ENCODE data around the gene FGD5. TPM values are rescaled to one million over a fixed set of nuclear protein-coding genes. Genes with fewer than 3 reads are reported as not detected.

Gene FGD5
- total RNA-seq, 1 donor from 2014 or later: not detected

DNA sequence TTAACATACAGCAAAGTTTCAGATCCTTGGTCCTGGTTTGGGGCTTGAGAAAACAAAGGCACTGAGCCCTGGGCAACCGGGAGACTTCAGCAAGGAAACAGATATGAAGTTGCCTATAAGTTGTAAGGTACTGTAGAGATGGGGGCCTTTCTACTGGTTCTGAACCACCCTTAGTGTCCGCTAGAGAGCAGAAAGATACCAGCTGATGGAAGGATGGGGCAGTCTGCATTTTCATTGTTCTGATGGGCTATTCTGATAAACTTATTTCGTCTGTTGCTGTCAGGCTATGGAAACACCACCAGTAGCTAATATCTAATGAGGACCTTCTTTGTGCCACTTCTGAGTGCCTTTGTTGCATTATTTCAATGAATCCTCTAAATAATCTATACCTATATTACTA lies 38.7 kb downstream of the FGD5 start:
- Histone ChIP-seq H3K4me3 (ENCODE audit: low read depth, low read length) (no peak overlapping the region), H3K27me3 (ENCODE audit: control insufficient read depth, insufficient read depth, low read length) (peaks cover 5% of the 10 kb centered on the region), H3K36me3 (ENCODE audit: control insufficient read depth, insufficient read depth, low read length) (no peaks in the 10 kb centered on the region)
- FAIRE-seq (no peak), DNase-seq (ENCODE audit: low read depth) (no peak)
- TF ChIP-seq, protein P1, sequence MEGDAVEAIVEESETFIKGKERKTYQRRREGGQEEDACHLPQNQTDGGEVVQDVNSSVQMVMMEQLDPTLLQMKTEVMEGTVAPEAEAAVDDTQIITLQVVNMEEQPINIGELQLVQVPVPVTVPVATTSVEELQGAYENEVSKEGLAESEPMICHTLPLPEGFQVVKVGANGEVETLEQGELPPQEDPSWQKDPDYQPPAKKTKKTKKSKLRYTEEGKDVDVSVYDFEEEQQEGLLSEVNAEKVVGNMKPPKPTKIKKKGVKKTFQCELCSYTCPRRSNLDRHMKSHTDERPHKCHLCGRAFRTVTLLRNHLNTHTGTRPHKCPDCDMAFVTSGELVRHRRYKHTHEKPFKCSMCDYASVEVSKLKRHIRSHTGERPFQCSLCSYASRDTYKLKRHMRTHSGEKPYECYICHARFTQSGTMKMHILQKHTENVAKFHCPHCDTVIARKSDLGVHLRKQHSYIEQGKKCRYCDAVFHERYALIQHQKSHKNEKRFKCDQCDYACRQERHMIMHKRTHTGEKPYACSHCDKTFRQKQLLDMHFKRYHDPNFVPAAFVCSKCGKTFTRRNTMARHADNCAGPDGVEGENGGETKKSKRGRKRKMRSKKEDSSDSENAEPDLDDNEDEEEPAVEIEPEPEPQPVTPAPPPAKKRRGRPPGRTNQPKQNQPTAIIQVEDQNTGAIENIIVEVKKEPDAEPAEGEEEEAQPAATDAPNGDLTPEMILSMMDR (IDR thresholded peaks at IDR 0.05; ENCODE audit: insufficient read depth, low read length, severe bottlenecking): no peak

DNA sequence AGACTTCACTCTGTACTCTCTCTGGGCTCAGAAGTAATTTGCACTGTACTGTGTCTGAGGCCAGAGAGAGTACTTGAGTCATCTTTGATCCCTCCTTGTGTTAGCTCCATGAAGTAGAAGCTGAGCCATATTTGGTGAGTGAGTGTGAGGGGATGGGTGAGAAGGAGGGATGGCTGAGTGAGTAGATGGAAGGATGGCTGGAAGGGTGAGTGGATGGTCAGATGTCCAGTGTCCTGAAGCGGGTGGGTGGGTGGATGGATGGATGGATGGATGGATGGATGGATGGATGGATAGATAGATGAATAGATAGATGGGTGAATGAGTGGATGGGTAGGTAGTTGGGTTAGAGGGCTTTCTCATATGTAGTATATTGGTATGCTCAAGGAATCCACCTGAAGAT lies 39.3 kb downstream of the FGD5 start:
- FAIRE-seq: no peak
- H3K27me3 ChIP-seq (ENCODE audit: control insufficient read depth, insufficient read depth, low read length): peaks cover 5% of the 10 kb centered on the region
- DNase-seq (ENCODE audit: low read depth): no peak
- TF ChIP-seq, protein P1 (IDR thresholded peaks at IDR 0.05; ENCODE audit: insufficient read depth, low read length, severe bottlenecking): no peak
- no peak overlapping the region for H3K4me3 ChIP-seq (ENCODE audit: low read depth, low read length)
- H3K36me3 ChIP-seq (ENCODE audit: control insufficient read depth, insufficient read depth, low read length): no peaks in the 10 kb centered on the region

DNA sequence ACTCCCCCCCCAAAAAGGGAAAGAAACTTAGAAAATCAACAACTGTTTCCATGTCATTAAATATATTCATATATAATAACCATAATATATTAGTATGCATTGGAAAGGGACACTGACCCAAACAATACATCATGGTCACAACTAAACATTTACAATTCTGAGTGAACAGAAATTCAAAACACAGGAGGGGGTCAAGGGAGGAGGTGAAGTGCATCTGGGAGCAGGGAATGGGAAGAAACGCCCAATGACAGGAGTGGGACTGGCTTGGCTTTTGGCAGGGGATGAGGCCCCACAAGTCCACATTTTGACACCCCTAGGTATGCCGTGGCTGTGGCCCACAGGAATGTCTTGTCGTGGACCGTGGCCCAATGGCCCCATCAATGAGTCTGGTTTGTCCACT lies 41.1 kb downstream of the FGD5 start:
- FAIRE-seq: no peak
- peaks cover 5% of the 10 kb centered on the region for H3K27me3 ChIP-seq (ENCODE audit: control insufficient read depth, insufficient read depth, low read length)
- no peak for DNase-seq (ENCODE audit: low read depth)
- TF ChIP-seq, protein P1 (IDR thresholded peaks at IDR 0.05; ENCODE audit: insufficient read depth, low read length, severe bottlenecking): no peak
- H3K4me3 ChIP-seq (ENCODE audit: low read depth, low read length): no peak overlapping the region
- no peaks in the 10 kb centered on the region for H3K36me3 ChIP-seq (ENCODE audit: control insufficient read depth, insufficient read depth, low read length)

DNA sequence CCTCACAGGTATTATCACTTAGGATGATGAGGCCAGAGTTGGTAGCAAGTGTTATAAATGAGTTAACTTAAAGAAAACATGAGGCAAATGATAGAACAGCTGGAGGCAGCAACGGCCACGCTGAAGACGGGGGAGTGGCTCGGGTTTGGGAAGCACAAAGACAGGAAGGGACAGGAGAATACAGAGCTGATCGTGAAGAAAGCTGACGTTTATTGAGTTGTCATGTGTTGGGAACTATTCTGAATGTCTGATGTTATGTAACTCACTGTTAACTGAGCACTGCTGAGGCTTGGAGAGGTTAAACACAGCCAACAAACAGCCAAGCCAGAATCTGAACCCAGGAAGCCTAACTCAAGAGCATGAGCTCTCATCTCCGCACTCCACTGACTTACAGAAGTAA lies 42.3 kb downstream of the FGD5 start:
- H3K27me3 ChIP-seq (ENCODE audit: control insufficient read depth, insufficient read depth, low read length): peaks cover 5% of the 10 kb centered on the region
- no peak overlapping the region for H3K4me3 ChIP-seq (ENCODE audit: low read depth, low read length)
- DNase-seq (ENCODE audit: low read depth) (no peak), FAIRE-seq (no peak)
- H3K36me3 ChIP-seq (ENCODE audit: control insufficient read depth, insufficient read depth, low read length): no peaks in the 10 kb centered on the region
- TF ChIP-seq, protein P1 (IDR thresholded peaks at IDR 0.05; ENCODE audit: insufficient read depth, low read length, severe bottlenecking): no peak

DNA sequence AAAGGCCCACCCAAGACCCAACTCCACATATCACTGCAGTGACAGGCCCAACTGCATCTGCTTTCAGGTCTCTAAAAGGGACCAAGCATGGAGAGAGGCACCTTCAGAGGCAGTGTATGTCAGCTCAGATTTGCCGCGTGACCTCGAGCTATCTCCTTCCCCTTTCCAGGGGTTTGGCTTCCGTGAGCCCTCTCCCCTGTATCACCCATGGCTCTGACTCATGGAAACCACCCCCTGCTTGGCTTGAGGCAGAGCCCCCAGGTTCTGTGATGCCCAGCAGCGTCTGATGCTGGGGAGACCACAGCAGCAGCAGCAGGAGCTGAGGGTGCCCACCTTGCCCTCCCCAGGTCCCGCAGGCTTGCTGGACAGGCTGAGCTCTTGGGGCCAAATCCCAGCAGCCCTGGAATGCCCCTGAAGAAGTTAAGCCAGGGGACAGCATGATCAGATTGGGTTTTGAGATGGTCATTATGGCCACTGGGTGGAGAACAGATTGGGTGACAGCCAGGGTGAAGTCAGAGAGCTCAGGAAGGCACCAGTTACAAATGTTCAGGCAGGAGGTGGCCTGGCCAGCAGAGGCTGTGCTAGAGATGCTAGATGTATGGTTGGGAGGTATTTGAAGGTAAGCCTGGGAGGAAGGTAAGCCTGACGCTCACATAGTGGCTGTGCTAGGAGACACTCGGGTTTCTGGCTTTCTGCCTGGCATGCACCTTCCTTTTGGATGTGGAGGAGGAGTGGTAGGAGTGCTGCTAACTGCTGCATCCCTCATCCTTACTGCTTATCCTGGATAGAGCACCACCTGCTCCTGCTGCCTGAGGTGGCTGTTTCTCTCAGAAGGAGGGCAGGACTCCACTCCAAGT lies 42.9 kb downstream of the FGD5 start:
- TF ChIP-seq, protein P1 (IDR thresholded peaks at IDR 0.05; ENCODE audit: insufficient read depth, low read length, severe bottlenecking): no peak
- no peak for FAIRE-seq
- peaks cover 5% of the 10 kb centered on the region for H3K27me3 ChIP-seq (ENCODE audit: control insufficient read depth, insufficient read depth, low read length)

DNA sequence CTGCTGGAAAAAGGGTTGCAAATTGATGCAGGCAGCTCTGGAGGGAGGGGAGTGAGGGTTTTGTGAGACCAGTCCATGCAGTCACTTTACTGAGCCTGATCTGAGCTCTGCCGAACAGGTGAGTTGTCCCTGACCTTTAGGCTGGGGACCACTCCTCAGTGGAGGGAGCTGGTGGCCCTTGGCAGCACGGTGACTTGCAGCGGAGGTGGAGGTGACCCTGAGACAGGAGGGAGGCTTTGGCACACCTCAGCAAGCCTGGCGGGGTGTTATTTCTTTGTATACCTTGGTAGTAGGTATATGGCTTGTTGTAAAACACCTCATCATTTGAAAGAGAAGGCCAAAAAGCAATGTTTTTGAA lies 43.5 kb downstream of the FGD5 start:
- DNase-seq (ENCODE audit: low read depth): no peak
- no peaks in the 10 kb centered on the region for H3K36me3 ChIP-seq (ENCODE audit: control insufficient read depth, insufficient read depth, low read length)
- peaks cover 5% of the 10 kb centered on the region for H3K27me3 ChIP-seq (ENCODE audit: control insufficient read depth, insufficient read depth, low read length)
- no peak for FAIRE-seq
- TF ChIP-seq, protein P1 (IDR thresholded peaks at IDR 0.05; ENCODE audit: insufficient read depth, low read length, severe bottlenecking): no peak
- H3K4me3 ChIP-seq (ENCODE audit: low read depth, low read length): no peak overlapping the region

More for the DNA sequence above, 42.9 kb downstream of the FGD5 start:
- no peak for DNase-seq (ENCODE audit: low read depth)
- Histone ChIP-seq H3K36me3 (ENCODE audit: control insufficient read depth, insufficient read depth, low read length) (no peaks in the 10 kb centered on the region), H3K4me3 (ENCODE audit: low read depth, low read length) (no peak overlapping the region)
